ENCODE measurements around the gene HEY2.

HEY2 gene

GRCh38 chr6:125748406-125749172, 843 bp upstream of the HEY2 start:
- Mint-ChIP-seq H3K4me1 (ENCODE audit: low read depth) (peaks cover 39% of the 10 kb centered on the region), H3K9me3 (no peaks in the 10 kb centered on the region), H3K4me3 (peak overlapping the region; percentile 86), H3K27me3 (ENCODE audit: low read depth) (peaks cover 80% of the 10 kb centered on the region), H3K27ac (no peak overlapping the region), H3K36me3 (ENCODE audit: low read depth) (peaks cover 4% of the 10 kb centered on the region)
- no peak for DNase-seq (ENCODE audit: low spot score)

GRCh38 chr6:125749865-125750691, 646 bp downstream of the HEY2 start:
- peaks cover 4% of the 10 kb centered on the region for H3K36me3 Mint-ChIP-seq (ENCODE audit: low read depth)
- DNase-seq (ENCODE audit: low spot score): no peak
- H3K4me3 Mint-ChIP-seq: peak overlapping the region; percentile 85
- H3K27me3 Mint-ChIP-seq (ENCODE audit: low read depth): peaks cover 83% of the 10 kb centered on the region
- H3K27ac Mint-ChIP-seq: no peak overlapping the region
- H3K4me1 Mint-ChIP-seq (ENCODE audit: low read depth): peaks cover 39% of the 10 kb centered on the region
- H3K9me3 Mint-ChIP-seq: no peaks in the 10 kb centered on the region

DNA sequence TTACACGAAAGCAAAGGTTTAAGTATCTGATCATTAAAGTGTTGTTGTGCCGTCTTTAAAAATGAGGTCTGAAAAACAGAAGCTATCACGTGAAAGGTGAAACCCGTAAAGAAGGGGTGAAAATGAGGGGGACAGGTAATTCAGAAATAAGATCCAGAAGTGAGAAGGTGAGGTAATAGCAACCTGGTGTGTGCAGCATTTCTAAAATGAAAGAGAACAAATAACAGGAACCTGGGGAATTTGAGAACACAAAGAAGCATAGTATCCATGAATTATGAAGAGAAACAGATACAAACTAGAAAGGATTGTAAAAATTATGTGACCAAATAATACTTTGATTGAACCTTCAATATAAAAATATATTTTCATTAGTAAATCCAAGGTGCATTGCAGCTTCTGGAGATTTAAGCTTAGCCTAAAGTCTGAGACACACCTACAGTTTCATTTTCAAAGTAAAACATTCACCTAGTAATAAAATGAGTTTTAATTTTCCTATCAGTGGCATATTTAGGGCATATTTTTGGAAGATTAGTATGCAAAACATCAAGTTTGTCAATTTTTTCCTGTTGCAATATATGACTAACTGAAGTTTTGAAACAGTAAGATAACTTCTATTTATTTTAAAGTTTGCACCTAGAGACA, 1.4 kb downstream of the HEY2 start:
- Mint-ChIP-seq H3K36me3 (ENCODE audit: low read depth) (peaks cover 4% of the 10 kb centered on the region), H3K27me3 (ENCODE audit: low read depth) (peaks cover 84% of the 10 kb centered on the region), H3K4me3 (peak overlapping the region; percentile 53), H3K4me1 (ENCODE audit: low read depth) (peaks cover 38% of the 10 kb centered on the region), H3K9me3 (no peaks in the 10 kb centered on the region), H3K27ac (no peak overlapping the region)
- DNase-seq (ENCODE audit: low spot score): no peak

GRCh38 chr6:125751334-125751916, 2.0 kb downstream of the HEY2 start:
- Mint-ChIP-seq H3K27ac (no peak overlapping the region), H3K27me3 (ENCODE audit: low read depth) (peaks cover 80% of the 10 kb centered on the region), H3K4me3 (no peak overlapping the region), H3K4me1 (ENCODE audit: low read depth) (peaks cover 31% of the 10 kb centered on the region), H3K36me3 (ENCODE audit: low read depth) (peaks cover 4% of the 10 kb centered on the region), H3K9me3 (no peaks in the 10 kb centered on the region)
- DNase-seq (ENCODE audit: low spot score): no peak

DNA sequence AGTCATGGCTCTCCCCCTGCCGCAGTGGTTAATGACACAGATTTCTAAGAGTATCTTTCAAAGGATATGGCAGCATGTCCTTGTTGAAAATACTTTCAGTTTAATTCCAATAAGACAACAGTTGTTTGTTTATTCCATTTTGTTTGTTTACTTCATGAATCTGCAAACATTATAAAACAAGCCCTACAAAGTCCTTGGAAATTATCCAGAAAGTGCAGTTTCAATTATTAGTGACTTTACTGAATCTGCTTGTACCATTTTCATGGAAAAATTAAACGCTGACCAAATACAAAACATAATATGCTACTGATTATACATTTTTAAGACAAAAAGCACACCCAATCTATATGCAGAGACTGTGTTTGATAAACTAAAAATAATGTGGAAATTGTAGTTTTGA, 3.3 kb downstream of the HEY2 start:
- no peak for DNase-seq (ENCODE audit: low spot score)
- Mint-ChIP-seq H3K27me3 (ENCODE audit: low read depth) (peaks cover 75% of the 10 kb centered on the region), H3K4me1 (ENCODE audit: low read depth) (peaks cover 21% of the 10 kb centered on the region)

GRCh38 chr6:125753218-125753936, 3.9 kb downstream of the HEY2 start:
- DNase-seq (ENCODE audit: low spot score): no peak
- Mint-ChIP-seq H3K4me1 (ENCODE audit: low read depth) (peaks cover 17% of the 10 kb centered on the region), H3K36me3 (ENCODE audit: low read depth) (no peaks in the 10 kb centered on the region), H3K27ac (no peak overlapping the region), H3K4me3 (no peak overlapping the region), H3K27me3 (ENCODE audit: low read depth) (peaks cover 69% of the 10 kb centered on the region), H3K9me3 (no peaks in the 10 kb centered on the region)

More for the DNA sequence above, 3.3 kb downstream of the HEY2 start:
- no peaks in the 10 kb centered on the region for H3K9me3 Mint-ChIP-seq
- H3K36me3 Mint-ChIP-seq (ENCODE audit: low read depth): no peaks in the 10 kb centered on the region
- no peak overlapping the region for H3K27ac Mint-ChIP-seq
- no peak overlapping the region for H3K4me3 Mint-ChIP-seq

DNA sequence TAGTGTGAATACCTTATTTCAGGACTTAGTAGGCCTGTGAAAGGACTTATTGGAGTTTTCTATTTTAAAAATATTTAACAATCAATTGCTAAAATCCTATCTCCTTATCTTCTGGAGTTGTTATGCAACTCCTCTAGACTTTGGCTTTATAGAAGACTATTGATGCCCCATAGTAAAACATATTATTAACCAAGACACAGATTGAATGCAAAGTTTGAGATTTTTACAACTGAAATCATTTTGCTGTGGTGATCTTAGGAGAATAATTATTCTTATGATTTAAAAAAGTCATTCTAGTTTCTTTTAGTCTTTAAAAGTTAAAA, 4.5 kb downstream of the HEY2 start:
- Mint-ChIP-seq H3K27ac (no peak overlapping the region), H3K36me3 (ENCODE audit: low read depth) (no peaks in the 10 kb centered on the region), H3K4me3 (no peak overlapping the region), H3K27me3 (ENCODE audit: low read depth) (peaks cover 65% of the 10 kb centered on the region), H3K9me3 (no peaks in the 10 kb centered on the region), H3K4me1 (ENCODE audit: low read depth) (peaks cover 13% of the 10 kb centered on the region)
- DNase-seq (ENCODE audit: low spot score): no peak

DNA sequence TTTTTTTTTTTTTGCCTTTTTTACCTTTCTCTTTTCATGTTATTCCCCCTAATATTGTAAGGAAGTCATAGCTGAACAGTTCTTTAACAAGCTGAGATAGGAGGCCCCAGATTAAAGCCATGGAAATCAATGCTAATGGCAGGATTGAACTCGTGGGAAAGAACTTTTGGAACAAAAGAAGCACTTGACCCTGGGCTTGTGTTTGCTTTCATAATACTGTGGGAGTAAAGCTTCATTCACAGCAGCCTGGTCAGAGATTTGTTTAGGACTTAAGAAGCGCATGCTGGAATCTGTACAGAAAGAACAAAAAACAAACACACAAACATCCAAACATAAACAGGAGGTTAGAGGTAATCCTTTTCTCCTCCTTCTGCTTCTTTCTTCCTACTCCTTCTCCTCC, 5.1 kb downstream of the HEY2 start:
- no peaks in the 10 kb centered on the region for H3K9me3 Mint-ChIP-seq
- peaks cover 13% of the 10 kb centered on the region for H3K4me1 Mint-ChIP-seq (ENCODE audit: low read depth)
- no peak for DNase-seq (ENCODE audit: low spot score)
- no peaks in the 10 kb centered on the region for H3K36me3 Mint-ChIP-seq (ENCODE audit: low read depth)
- no peak overlapping the region for H3K27ac Mint-ChIP-seq
- no peak overlapping the region for H3K4me3 Mint-ChIP-seq
- H3K27me3 Mint-ChIP-seq (ENCODE audit: low read depth): peaks cover 71% of the 10 kb centered on the region

- no peak overlapping the region for H3K27ac Mint-ChIP-seq
- H3K4me1 Mint-ChIP-seq (ENCODE audit: low read depth): no peaks in the 10 kb centered on the region
- no peak for DNase-seq (ENCODE audit: low spot score)
- H3K27me3 Mint-ChIP-seq (ENCODE audit: low read depth): peaks cover 59% of the 10 kb centered on the region
- no peaks in the 10 kb centered on the region for H3K36me3 Mint-ChIP-seq (ENCODE audit: low read depth)
- H3K4me3 Mint-ChIP-seq: no peak overlapping the region
- no peaks in the 10 kb centered on the region for H3K9me3 Mint-ChIP-seq
These were observed 9.9 kb downstream of the HEY2 start for GRCh38 chr6:125759184-125759902.

GRCh38 chr6:125759959-125760457, 10.6 kb downstream of the HEY2 start:
- Mint-ChIP-seq H3K27ac (no peak overlapping the region), H3K27me3 (ENCODE audit: low read depth) (peaks cover 55% of the 10 kb centered on the region), H3K4me1 (ENCODE audit: low read depth) (no peaks in the 10 kb centered on the region), H3K36me3 (ENCODE audit: low read depth) (no peaks in the 10 kb centered on the region), H3K9me3 (no peaks in the 10 kb centered on the region), H3K4me3 (no peak overlapping the region)
- no peak for DNase-seq (ENCODE audit: low spot score)

DNA sequence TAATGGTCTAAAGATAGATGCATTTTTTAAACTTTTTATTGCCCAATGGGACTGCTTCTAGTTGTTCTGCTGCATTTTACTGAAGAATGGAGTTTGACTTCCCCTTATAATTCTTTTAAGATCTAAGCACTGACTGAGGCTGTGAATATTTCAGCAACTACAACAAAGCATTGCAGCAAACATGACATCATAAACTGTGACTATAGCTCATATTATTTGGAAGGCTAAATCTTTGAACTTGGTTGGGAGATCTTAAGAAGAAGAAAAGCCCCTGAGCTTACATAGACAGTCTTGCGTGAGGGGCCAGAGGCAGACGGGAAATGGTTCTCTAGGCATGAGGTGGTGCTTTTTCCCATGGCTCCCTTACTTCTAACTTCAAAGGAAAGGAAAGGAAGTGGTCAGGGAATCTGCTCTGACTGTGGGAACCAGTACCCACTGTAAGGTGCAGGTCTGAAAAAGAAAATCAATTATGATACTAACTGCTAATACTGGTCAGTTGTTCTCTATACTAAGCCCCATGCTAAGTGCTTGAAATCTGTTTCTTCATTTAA, 14.8 kb downstream of the HEY2 start:
- Mint-ChIP-seq H3K9me3 (no peaks in the 10 kb centered on the region), H3K36me3 (ENCODE audit: low read depth) (no peaks in the 10 kb centered on the region), H3K27me3 (ENCODE audit: low read depth) (peaks cover 59% of the 10 kb centered on the region), H3K27ac (no peak overlapping the region), H3K4me1 (ENCODE audit: low read depth) (no peaks in the 10 kb centered on the region), H3K4me3 (no peak overlapping the region)
- DNase-seq (ENCODE audit: low spot score): no peak

- H3K27me3 Mint-ChIP-seq (ENCODE audit: low read depth): peaks cover 51% of the 10 kb centered on the region
- H3K4me1 Mint-ChIP-seq (ENCODE audit: low read depth): no peaks in the 10 kb centered on the region
- no peak overlapping the region for H3K27ac Mint-ChIP-seq
- no peak overlapping the region for H3K4me3 Mint-ChIP-seq
- DNase-seq (ENCODE audit: low spot score): no peak
- H3K36me3 Mint-ChIP-seq (ENCODE audit: low read depth): no peaks in the 10 kb centered on the region
- no peaks in the 10 kb centered on the region for H3K9me3 Mint-ChIP-seq
These were observed 16.5 kb downstream of the HEY2 start for GRCh38 chr6:125765944-125766343.

DNA sequence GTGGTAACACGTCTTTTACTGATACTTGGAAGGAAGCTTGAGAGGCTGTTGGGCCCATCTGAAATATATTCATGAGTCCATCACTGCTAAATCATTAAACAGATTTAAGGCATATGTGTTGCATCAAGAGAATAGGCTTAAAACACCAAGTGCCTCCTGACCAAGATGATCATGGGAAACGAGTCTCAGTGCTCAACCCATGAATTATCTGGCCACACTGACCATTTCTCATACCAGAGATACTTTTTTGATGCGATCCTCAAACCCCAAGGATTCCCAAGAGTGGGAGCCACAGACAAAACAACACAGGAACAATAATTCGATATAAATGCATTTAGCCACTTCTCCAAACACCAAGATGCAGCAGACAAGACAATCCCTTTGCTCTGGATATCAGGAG, 17.2 kb downstream of the HEY2 start:
- no peaks in the 10 kb centered on the region for H3K9me3 Mint-ChIP-seq
- no peaks in the 10 kb centered on the region for H3K36me3 Mint-ChIP-seq (ENCODE audit: low read depth)
- no peak overlapping the region for H3K27ac Mint-ChIP-seq
- H3K4me1 Mint-ChIP-seq (ENCODE audit: low read depth): no peaks in the 10 kb centered on the region
- peaks cover 46% of the 10 kb centered on the region for H3K27me3 Mint-ChIP-seq (ENCODE audit: low read depth)
- DNase-seq (ENCODE audit: low spot score): no peak
- H3K4me3 Mint-ChIP-seq: no peak overlapping the region

Measured in T-helper 2 cell treated with Interferon-gamma antibody and Interleukin-4, amounts not matched to agents 5 μg/mL and 100 μg/mL, for 36 hours (primary cell).